Measurements from ENCODE around the gene MFGE8.

MFGE8 gene

DNA sequence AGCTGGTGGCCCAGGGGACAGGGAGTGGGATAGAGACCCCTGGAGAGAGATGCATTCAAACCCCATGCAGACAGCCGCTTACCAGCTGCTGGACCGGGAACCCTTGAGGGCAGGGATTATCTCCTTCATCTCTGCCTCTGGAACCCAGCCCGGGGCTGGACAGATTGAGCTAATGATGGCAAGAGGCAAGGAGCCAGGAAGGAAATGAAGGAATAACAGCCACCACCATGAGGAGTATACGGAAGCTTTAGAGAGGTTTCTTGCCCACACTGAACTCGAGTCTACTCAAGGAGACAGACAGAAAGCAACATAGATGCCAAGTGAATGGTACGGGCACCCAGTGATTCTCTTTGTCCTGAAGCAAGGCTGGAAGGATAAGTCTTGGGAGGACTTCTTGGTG, 41.1 kb downstream of the MFGE8 start:
- DNase-seq (ENCODE audit: low spot score), result no peak

DNA sequence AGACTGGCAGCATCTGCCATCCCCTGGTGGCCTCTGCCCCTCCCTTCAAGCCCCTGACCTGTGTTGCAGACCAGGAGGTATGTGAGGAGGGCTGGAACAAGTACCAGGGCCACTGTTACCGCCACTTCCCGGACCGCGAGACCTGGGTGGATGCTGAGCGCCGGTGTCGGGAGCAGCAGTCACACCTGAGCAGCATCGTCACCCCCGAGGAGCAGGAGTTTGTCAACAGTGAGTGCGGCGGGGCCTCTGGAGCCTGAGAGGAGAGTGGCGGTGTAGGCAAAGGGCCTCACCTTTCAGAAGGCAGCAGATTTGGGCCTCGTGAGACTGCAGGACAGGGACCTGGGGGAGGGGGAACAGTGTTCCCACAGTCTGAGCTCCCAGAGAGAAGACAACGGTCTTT, 41.9 kb downstream of the MFGE8 start:
- no peak for DNase-seq (ENCODE audit: low spot score)

DNA sequence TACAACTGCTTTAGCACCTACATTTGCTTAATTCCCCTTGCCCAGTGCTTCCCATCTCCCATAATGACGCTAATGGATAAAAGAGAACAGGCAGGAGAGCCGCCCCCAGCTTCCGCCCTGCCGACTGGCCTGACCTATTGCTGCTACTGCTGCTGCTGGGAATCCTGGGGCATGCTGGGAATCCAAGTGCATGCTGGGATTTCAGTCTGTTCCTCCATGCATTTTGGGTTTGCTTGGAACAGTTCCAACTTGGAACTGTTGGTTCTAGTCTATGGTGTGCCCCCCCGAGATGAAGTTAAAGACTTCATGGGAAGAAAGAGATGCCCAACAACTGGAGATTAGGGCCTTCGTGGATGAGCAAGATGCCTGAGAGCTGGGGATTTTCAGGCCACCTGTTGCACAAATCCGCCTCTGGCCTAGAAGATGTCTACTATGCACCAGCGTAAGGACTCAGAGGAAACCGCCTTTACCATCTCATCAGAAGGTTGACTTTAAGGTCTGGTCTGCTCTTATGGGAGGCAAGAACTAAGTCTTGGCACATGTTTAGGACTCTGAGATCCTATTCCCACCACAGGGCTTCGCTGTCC, 46.8 kb downstream of the MFGE8 start:
- no peak for DNase-seq (ENCODE audit: low spot score)

DNA sequence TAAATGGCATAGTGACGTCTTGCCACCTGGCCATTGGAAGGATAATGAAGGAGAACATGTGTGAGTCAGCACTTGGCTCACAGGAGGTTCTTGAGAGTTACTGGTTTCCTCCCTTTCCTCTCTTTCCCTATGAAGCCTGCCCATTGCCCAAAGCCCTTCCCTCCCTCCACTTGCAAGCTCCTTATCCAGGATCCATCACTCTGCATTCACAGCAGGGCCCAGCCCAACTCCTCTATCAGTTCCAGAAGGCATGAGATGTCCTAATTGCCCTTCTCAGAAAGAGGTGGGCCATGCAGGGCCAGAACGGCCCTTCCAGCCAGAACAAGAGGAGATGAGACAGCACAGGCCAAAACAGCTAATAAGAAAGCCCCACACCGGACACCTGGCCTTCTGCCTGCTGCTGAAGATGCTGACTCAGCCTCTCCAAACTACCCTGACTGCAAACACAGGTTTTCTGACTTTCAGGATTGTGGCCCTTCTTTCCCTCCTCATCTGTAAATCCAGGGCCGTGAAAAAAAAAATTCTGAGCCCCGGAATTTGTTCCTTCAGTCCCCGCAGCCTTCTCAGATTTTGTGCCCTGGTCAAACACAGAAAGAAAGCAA, 47.6 kb downstream of the MFGE8 start:
- DNase-seq (ENCODE audit: low spot score), result no peak

DNA sequence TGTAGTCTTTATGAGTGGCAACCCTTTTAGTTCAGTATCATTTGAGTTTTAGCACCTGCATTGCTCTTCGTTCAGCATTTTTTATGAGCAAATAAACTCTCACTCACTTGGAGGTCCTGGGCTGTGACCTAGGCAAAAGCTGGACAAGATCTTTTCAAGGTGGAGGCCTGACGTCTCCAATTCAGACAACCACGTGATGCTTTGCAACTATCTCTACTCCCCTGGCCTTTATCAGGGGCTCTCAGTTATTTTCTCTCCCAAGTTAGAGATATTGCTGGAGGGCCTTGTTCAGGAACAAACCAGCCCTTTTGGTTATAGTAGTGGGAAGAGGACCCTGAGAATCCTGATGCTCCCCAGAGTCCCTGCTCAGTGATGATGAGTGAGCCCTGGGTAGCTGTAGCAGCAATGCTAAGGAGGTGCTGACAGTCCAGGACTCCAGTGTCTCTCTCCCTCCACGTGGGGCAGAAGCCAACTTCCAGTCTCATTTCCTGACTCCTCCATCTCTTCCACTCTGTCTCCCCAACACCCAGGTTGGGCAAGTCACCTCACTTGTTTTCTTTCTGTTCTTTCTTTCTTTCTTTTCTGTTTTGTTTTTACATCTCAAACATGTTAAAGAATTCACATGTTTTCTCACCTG, 48.2 kb downstream of the MFGE8 start:
- no peak for DNase-seq (ENCODE audit: low spot score)

DNA sequence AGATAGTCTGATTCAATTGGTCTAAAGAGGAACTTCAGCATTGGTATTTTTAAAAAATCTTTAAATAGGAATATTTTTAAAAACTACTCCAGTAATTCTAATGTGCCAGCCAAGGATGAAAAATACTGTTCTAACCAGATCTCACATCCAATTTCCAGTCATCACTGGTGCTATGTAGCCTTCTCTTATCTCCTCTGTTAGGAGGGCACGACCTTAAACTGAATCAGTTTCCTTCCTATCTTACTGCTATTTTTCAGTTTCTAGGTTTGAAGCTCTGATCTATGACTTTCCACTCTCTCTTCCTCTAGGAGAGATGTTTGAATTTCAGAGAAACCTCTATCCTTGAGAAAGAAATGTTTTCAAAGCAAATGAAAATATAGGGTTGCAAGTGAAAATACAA, 49.8 kb downstream of the MFGE8 start:
- no peak for DNase-seq (ENCODE audit: low spot score)

DNA sequence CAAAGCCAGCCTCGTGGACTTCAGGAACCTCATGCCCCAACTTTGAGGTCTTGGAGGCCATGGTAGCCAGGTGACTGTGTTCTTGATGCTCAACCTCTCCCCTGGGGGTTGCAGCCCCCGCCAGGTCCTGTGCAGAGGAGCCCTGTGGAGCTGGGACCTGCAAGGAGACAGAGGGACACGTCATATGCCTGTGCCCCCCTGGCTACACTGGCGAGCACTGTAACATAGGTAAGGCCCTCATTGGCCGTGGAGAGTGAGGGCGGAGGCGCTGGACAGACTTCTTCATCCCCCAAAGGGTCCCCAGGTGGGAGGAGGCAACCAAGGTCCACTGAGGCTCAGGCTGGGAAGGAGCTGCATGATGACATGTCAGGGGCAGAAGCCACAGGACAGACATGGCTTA, 53.0 kb downstream of the MFGE8 start:
- no peak for DNase-seq (ENCODE audit: low spot score)

DNA sequence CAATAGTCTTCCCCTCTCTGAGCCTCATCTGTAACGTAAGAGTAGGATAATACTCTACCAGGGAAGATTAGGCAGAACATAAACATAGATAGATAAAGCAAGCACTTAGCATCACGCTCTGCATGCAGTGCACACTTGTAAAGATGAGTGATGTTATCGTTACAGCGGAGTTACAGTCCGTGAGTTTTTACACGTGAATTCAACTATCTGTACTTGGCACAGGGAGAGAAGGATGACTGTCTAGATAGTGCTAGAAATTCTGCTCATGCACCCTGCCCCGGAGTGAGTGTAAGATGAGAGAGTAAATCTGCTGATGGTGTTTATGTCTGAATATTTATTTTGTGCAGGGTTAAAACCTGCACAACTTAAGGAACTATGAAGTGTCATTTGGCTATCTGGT, 53.6 kb downstream of the MFGE8 start:
- no peak for DNase-seq (ENCODE audit: low spot score)

DNA sequence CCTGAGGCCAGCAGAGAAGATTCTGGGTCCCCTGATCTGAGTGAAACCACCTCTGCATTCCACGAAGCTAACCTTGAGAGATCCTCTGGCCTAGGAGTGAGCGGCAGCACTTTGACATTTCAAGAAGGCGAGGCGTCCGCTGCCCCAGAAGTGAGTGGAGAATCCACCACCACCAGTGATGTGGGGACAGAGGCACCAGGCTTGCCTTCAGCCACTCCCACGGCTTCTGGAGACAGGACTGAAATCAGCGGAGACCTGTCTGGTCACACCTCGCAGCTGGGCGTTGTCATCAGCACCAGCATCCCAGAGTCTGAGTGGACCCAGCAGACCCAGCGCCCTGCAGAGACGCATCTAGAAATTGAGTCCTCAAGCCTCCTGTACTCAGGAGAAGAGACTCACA, 54.2 kb downstream of the MFGE8 start:
- DNase-seq (ENCODE audit: low spot score), result no peak

DNA sequence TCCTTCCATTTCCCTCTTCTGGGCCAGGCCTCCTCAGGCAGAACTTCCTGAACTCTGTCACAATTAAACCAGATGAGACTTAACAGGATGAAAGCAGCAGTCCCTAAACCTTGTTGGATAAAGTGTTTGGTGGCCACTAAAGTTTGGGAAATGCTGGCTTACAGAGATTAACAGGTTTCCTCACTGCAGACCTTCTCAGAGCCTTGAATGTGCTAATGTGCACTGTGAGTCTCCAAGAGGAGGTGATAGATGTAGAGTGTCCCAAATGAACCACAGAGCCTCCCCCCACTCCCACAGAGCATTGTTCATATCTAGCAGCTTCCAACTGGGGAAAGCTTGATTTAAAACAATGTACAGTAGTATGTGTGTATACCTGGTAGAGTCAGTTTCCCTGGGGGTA, 60.7 kb downstream of the MFGE8 start:
- no peak for DNase-seq (ENCODE audit: low spot score)

DNA sequence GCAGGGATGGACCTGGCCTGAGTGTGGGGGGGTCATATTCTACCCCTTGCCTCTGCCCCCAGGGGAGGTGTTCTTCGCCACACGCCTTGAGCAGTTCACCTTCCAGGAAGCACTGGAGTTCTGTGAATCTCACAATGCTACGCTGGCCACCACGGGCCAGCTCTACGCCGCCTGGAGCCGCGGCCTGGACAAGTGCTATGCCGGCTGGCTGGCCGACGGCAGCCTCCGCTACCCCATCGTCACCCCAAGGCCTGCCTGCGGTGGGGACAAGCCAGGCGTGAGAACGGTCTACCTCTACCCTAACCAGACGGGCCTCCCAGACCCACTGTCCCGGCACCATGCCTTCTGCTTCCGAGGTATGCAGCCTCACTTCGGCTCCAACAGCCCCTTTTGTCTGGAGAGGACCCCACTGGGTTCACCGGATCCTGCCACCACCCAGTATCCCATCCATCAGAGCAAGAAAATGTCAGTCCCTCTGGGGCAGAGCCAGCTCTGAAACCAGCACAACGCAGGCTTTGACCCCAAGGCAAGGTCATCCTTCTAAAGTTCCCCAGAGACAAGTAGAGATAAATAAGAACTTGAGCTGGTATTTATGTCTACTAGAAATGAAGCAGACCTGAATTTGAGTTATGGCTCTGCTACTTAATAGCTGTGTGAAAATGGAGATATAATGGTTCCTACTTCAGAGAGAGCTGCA, 63.7 kb downstream of the MFGE8 start:
- DNase-seq (ENCODE audit: low spot score), result no peak
